AG04449 (cell line): Measurements from ENCODE around the gene DNAJA2.

Experiments used
- CTCF ChIA-PET: fragments of 350-600 bp; formaldehyde crosslinking; extraction: SDS; loops from one replicate; lab custom pipeline; 2021; ENCODE audit warnings: antibody characterized with exemption; lab: Yijun Ruan, JAX
- POLR2A ChIA-PET: fragments of 400-600, 350-600 bp; formaldehyde crosslinking; extraction: SDS; loops from one replicate; lab custom pipeline; 2020; ENCODE audit warnings: antibody characterized with exemption, inconsistent platforms; lab: Yijun Ruan, JAX
- DNase-seq: peaks from one replicate; pipeline ENCODE4 v3.0.0-alpha.2; 2010; ENCODE audit warnings: low read depth, low spot score
- H3K4me3 ChIP-seq: 2 replicates; pipeline ENCODE4 v1.5.1; 2011; ENCODE audit warnings: low read depth, mild to moderate bottlenecking, control low read depth, low read length
- TF ChIP-seq, protein P1 (sequence below): IDR thresholded peaks from one replicate; pipeline ENCODE4 v1.5.1; 2011; ENCODE audit warnings: mild to moderate bottlenecking, moderate library complexity, low read length, control low read depth, inconsistent platforms; ENCODE audit not compliant: insufficient read depth; ENCODE audit errors: missing control alignments

The DNAJA2 gene

GRCh38 chr16:46982335-46982734, 8.9 kb upstream of the DNAJA2 start:
- ChIA-PET CTCF (no interaction called here), POLR2A (no interaction called here)
- TF ChIP-seq, protein P1, sequence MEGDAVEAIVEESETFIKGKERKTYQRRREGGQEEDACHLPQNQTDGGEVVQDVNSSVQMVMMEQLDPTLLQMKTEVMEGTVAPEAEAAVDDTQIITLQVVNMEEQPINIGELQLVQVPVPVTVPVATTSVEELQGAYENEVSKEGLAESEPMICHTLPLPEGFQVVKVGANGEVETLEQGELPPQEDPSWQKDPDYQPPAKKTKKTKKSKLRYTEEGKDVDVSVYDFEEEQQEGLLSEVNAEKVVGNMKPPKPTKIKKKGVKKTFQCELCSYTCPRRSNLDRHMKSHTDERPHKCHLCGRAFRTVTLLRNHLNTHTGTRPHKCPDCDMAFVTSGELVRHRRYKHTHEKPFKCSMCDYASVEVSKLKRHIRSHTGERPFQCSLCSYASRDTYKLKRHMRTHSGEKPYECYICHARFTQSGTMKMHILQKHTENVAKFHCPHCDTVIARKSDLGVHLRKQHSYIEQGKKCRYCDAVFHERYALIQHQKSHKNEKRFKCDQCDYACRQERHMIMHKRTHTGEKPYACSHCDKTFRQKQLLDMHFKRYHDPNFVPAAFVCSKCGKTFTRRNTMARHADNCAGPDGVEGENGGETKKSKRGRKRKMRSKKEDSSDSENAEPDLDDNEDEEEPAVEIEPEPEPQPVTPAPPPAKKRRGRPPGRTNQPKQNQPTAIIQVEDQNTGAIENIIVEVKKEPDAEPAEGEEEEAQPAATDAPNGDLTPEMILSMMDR = no peak
- no peak overlapping the region for H3K4me3 ChIP-seq
- no peak for DNase-seq

GRCh38 chr16:46980926-46981325, 7.5 kb upstream of the DNAJA2 start:
- CTCF ChIA-PET = no interaction called here
- POLR2A ChIA-PET = no interaction called here
- no peak for DNase-seq
- TF ChIP-seq, protein P1 = no peak
- no peak overlapping the region for H3K4me3 ChIP-seq

- no peak for DNase-seq
- ChIA-PET POLR2A (no interaction called here), CTCF (no interaction called here)
- no peak overlapping the region for H3K4me3 ChIP-seq
- TF ChIP-seq, protein P1 = no peak
These were observed 3.1 kb upstream of the DNAJA2 start for GRCh38 chr16:46976550-46976949.

DNA sequence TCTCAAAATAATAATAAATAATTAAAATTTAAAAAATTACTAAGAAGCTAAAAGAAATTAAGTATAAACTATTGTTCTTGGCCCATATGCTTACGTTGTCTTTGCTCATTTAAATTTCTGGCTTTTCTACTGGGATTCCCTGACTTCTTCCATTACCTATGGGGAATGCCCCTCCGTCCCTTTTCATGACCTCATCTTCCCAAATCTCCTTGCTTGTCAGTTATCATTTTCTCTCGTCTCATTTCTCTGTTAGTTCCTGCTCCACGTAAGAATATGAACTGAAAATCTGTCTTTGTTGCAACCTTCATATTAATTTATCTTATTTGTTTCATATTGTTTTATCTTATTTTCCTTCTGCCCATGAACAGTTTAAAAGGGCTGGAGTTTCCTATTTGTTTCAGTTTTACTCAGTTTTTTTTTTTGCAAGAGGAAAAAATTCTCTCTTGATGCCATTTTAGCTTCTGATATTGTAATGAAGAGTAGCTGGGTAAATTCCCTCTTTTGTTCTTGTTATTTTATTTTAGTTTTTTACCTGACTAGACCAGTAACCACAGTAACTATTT, 2.5 kb upstream of the DNAJA2 start:
- ChIA-PET CTCF (interaction anchor here (1.0 kb wide), 1 partner anchor 8 kb away, joined by 4 read pairs; no protein-coding TSS in a partner anchor), POLR2A (no interaction called here)
- DNase-seq = no peak
- H3K4me3 ChIP-seq = no peak overlapping the region
- TF ChIP-seq, protein P1 = no peak

DNA sequence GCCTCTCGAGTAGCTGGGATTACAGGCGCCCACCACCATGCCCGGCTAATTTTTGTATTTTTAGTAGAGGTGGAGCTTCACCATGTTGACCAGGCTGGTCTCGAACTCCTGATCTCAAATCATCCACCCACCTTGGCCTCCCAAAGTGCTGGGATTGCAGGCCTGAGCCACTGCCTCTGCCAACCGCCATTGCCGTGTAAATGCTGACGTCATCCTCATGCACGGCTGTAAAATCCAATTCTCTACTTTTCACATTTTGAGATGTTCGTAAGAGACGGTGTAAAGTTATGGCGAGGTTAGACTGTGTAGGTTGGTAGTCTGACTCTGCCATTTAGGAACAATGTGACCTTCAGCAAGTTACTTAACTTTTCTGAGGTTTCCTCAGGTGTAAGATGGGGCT, 1.7 kb upstream of the DNAJA2 start:
- no peak overlapping the region for H3K4me3 ChIP-seq
- ChIA-PET POLR2A (no interaction called here), CTCF (interaction anchor here (1.0 to 2.0 kb wide), 5 partner anchors 9 to 233 kb away, joined by 3 to 5 read pairs (median 4); no protein-coding TSS in a partner anchor)
- no peak for DNase-seq
- TF ChIP-seq, protein P1 = no peak

- POLR2A ChIA-PET = interaction anchor here (0.6 kb wide), 1 partner anchor 145 kb away, joined by 4 read pairs; no protein-coding TSS in a partner anchor
- DNase-seq = no peak
These were observed 878 bp upstream of the DNAJA2 start for GRCh38 chr16:46974352-46974751.

More at GRCh38 chr16:46974352-46974751, 878 bp upstream of the DNAJA2 start:
- H3K4me3 ChIP-seq = peak overlapping the region; percentile 93; the same call in 1 of the 2 replicates
- TF ChIP-seq, protein P1 = no peak
- CTCF ChIA-PET = interaction anchor here (1.0 to 2.0 kb wide), 7 partner anchors 26 to 1190 kb away, joined by 3 to 5 read pairs (median 4); no protein-coding TSS in a partner anchor
